Body of pancreas (tissue), 4 donors: Measurements from ENCODE around the gene ULBP1. TPM values are rescaled to one million over a fixed set of nuclear protein-coding genes. Genes with fewer than 3 reads are reported as not detected.

Experiments
- ATAC-seq: fragments of 150-250 bp; one replicate; pipeline ENCODE4 v1.9.1; 2016
- DNase-seq, 4 donors: peaks; one replicate each; pipeline ENCODE4 v3.0.0-alpha.2; 2019
- H3K27ac ChIP-seq, 4 donors: fragments of 200-600 bp; sonication (generic); 1 replicate in 3 of 4; 2 replicates in 1 of 4; pipeline versions ENCODE4 v1.5.1 to v1.6.1; 2016 to 2019; ENCODE audit warnings: mild to moderate bottlenecking in 1 of 4, mixed read lengths in 1 of 4, moderate library complexity in 1 of 4
- H3K27me3 ChIP-seq, 2 donors: fragments of 200-600 bp; sonication (generic); one replicate each; pipeline ENCODE4 v1.6.0; 2016; ENCODE audit warnings: mild to moderate bottlenecking in 1 of 2
- H3K36me3 ChIP-seq, 2 donors: fragments of 200-600 bp; sonication (generic); replicated peaks in 1 of 2; 2 replicates each; pipeline ENCODE4 v1.5.1; 2016; ENCODE audit warnings: low read depth in 2 of 2; ENCODE audit not compliant: insufficient read depth in 1 of 2
- H3K4me1 ChIP-seq: fragments of 200-600 bp; sonication (generic); one replicate; pipeline ENCODE4 v1.6.0; 2016
- H3K4me3 ChIP-seq, 2 donors: fragments of 200-600 bp; sonication (generic); 1 replicate in 1 of 2; 2 replicates in 1 of 2; pipeline ENCODE4 v1.5.1; 2016 to 2019
- H3K9me3 ChIP-seq, 3 donors: fragments of 200-600 bp; sonication (generic); 1 replicate in 2 of 3; 2 replicates in 1 of 3; pipeline ENCODE4 v1.5.1; 2016
- POLR2A ChIP-seq, 3 donors: fragments of 450-650 bp; IDR thresholded peaks; one replicate each; pipeline ENCODE4 v1.6.1; 2016; ENCODE audit warnings: antibody characterized with exemption in 3 of 3, mild to moderate bottlenecking in 2 of 3
- WGBS, 2 donors: methylation state at CpG; one replicate each; pipeline ENCODE4 v1.1.5; 2017; 5-methylcytosine and 5-hydroxymethylcytosine counted together
- intact Hi-C: fragments of 100-400 bp; cut with DNase I; formaldehyde crosslinking; loops from one replicate; pipeline ENCODE4 v1.15.1; 2023
- total RNA-seq, 2 donors: library from RNA; depleted of rRNA; stranded (reverse); fragments of >200 nt; gene quantifications; one replicate each; pipeline ENCODE4 v1.1.0, GENCODE V29; 2016
- TF ChIP-seq, protein P1 (sequence below), 7 experiments: fragments of 450-650 bp in 4 of 7; fragments of 200-600 bp in 3 of 7; sonication (generic) in 3 of 7; IDR thresholded peaks; one replicate each; pipeline ENCODE4 v1.5.1; 2016 to 2019; ENCODE audit warnings: antibody characterized with exemption in 7 of 7

The ULBP1 gene
- total RNA-seq, 2 donors from 2014 or later, result not detected

DNA sequence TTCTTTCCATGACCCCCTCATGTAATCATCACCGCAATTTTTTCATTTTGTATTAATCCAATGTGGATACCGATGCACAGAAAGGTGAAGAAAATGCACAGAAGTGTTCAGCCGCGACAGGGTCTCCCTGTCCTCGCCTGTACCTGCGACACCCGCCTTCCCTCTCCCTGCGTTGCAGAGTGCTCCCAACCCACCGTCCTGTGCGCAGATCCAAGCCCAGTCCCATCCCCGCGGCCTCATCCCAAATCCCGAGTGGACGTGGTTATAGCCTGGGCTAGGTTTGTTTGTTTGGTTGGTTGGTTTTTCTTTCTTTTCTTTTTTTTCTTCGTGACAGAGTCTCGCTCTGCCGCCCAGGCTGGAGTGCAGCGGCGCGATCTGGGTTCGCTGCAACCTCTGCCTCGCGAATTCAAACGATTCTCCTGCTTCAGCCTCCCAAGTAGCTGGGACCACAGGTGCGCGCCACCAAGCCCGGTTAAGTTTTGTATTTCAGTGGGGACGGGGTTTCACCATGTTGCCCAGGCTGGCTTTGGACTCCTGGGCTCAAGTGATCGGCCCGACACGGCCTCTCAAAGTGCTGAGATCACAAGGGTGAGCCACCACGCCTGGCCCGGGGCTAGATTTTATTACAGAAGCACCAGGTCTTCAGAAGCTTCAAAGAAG lies 40.3 kb upstream of the ULBP1 start:
- Histone ChIP-seq H3K4me3 (peak overlapping the region in 1 of 2 donors; percentile 26), H3K27me3 (no peaks in the 10 kb centered on the region), H3K9me3 (no peaks in the 10 kb centered on the region), H3K27ac (no peak overlapping the region), H3K36me3 (no peaks in the 10 kb centered on the region), H3K4me1 (peaks cover 27% of the 10 kb centered on the region)
- intact Hi-C loops, result loop anchor here (5.0 to 10.0 kb wide), 2 partner anchors 86 to 199 kb away; no protein-coding TSS in a partner anchor
- TF ChIP-seq, protein P1, sequence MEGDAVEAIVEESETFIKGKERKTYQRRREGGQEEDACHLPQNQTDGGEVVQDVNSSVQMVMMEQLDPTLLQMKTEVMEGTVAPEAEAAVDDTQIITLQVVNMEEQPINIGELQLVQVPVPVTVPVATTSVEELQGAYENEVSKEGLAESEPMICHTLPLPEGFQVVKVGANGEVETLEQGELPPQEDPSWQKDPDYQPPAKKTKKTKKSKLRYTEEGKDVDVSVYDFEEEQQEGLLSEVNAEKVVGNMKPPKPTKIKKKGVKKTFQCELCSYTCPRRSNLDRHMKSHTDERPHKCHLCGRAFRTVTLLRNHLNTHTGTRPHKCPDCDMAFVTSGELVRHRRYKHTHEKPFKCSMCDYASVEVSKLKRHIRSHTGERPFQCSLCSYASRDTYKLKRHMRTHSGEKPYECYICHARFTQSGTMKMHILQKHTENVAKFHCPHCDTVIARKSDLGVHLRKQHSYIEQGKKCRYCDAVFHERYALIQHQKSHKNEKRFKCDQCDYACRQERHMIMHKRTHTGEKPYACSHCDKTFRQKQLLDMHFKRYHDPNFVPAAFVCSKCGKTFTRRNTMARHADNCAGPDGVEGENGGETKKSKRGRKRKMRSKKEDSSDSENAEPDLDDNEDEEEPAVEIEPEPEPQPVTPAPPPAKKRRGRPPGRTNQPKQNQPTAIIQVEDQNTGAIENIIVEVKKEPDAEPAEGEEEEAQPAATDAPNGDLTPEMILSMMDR (IDR thresholded peaks at IDR 0.05), result no peak
- no peak for TF ChIP-seq POLR2A (IDR thresholded peaks at IDR 0.05)
- no peak for DNase-seq
- peak; percentile 2 for ATAC-seq
- 16 to 20% methylated on average over 33 of the region's 33 CpGs for WGBS, 2 donors

DNA sequence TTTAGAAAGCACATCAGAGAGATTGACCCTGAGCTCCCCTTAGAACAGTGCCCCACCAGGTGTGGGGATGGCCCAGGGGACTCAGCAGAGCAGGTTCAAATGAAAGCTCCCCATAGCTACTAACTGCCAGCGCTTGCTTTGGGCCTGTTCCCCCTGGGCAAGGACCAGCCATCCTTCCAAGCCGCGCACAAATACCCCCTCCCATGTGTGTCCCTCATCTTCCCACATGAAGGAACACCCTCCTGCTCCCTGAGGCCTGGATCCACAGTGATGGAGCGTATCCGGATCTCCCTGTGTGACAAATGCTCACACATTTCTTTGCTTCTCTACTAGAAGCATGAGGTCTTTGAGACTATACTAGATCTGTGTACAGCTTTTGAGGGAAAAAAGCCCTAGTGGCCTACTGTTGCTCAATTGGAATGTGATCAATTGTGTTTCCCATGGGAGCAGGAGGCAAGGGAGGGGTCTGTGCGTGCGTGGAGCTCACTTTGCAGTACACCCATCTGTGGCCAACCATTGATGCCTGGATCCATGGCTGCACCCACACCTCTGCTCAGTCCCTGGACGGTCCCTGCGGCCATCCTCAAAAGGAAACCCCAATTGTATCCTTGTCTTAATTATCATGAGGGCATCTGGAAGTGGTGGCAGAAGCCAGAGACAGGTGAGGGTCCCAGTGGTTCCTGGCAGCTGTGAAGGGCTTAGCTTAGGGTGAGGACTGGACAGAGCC lies 39.4 kb upstream of the ULBP1 start:
- no peak overlapping the region for H3K4me3 ChIP-seq
- no peaks in the 10 kb centered on the region for H3K36me3 ChIP-seq
- intact Hi-C loops, result loop anchor here (5.0 to 10.0 kb wide), 2 partner anchors 87 to 200 kb away; no protein-coding TSS in a partner anchor
- no peaks in the 10 kb centered on the region for H3K27me3 ChIP-seq
- H3K9me3 ChIP-seq, result no peaks in the 10 kb centered on the region
- H3K4me1 ChIP-seq, result peaks cover 27% of the 10 kb centered on the region
- 77 to 82% methylated on average over 9 of the region's 9 CpGs for WGBS, 2 donors
- H3K27ac ChIP-seq, result no peak overlapping the region
- ATAC-seq, result no peak
- no peak for DNase-seq
- no peak for TF ChIP-seq POLR2A (IDR thresholded peaks at IDR 0.05)
- TF ChIP-seq, protein P1 (IDR thresholded peaks at IDR 0.05), result no peak

DNA sequence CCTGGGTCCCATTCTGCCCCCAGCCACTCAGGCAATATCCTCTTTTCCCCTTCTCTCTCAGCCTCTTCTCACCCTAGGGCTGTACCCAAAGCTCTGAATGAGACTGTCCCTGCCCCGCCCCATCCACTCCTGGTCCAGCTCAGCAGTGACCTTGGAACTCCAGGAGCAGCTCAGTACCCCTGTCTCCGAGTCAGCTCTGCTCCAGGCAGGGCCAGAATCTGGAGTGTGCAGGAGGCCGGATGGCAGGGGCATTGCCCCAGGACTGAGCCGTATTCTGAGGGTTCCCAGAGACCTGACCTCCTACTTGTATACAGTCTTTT lies 38.9 kb upstream of the ULBP1 start:
- H3K36me3 ChIP-seq, result no peaks in the 10 kb centered on the region
- DNase-seq (no peak), ATAC-seq (no peak)
- intact Hi-C loops, result loop anchor here (5.0 to 10.0 kb wide), 2 partner anchors 88 to 200 kb away; no protein-coding TSS in a partner anchor
- no peak overlapping the region for H3K4me3 ChIP-seq
- peaks cover 27% of the 10 kb centered on the region for H3K4me1 ChIP-seq
- TF ChIP-seq, protein P1 (IDR thresholded peaks at IDR 0.05), result no peak
- TF ChIP-seq POLR2A (IDR thresholded peaks at IDR 0.05), result no peak
- no peak overlapping the region for H3K27ac ChIP-seq
- H3K27me3 ChIP-seq, result no peaks in the 10 kb centered on the region
- 64 to 70% methylated on average over 4 of the region's 4 CpGs for WGBS, 2 donors
- no peaks in the 10 kb centered on the region for H3K9me3 ChIP-seq

DNA sequence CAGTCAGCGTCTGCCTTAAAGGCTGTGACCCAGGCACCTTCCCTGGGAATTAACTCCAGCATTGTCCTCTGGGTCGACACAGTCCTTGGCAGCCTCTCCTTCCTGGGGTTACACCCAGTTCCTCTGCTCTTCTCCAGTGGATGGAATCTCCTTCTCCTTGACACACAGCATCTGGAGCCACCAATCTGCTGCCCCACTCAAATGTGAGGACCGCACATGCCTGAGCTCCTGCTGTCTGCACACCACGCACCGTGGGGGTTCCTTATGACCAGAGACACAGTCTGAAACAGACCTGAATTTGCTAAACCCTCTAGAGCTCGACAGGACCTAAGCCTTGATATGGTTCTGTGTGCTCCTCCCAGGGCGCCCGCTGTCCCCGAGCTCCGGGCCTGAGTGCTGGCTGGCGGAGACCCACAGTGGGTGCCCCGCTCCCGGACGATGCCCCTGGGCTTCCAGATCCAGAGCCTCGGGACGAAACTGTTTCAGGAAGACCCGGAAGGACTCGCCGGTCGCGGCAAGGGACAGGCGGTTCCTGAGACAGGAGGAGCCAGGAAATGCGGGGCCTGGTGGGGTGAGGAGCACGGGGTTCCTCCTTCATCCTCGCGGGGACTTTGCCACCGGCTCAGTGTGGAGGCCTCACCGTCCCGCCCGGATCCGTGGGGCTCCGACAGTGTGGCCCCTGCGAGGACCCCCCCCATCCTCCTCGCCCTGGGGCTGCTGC lies 38.3 kb upstream of the ULBP1 start:
- Histone ChIP-seq H3K27me3 (no peaks in the 10 kb centered on the region), H3K36me3 (no peaks in the 10 kb centered on the region), H3K9me3 (no peaks in the 10 kb centered on the region), H3K4me1 (peaks cover 27% of the 10 kb centered on the region), H3K27ac (peak overlapping the region in 1 of 4 donors; percentile 12), H3K4me3 (peak overlapping the region; percentile 16 to 24)
- peak; percentile 5 for ATAC-seq
- 12 to 38% methylated on average over 5 to 34 of the region's 34 CpGs for WGBS, 2 donors
- peak in 2 of 4 donors; percentile 29 for DNase-seq
- intact Hi-C loops, result loop anchor here (10.0 kb wide), 1 partner anchor 201 kb away; no protein-coding TSS in a partner anchor
- TF ChIP-seq, protein P1 (IDR thresholded peaks at IDR 0.05), result no peak
- TF ChIP-seq POLR2A (IDR thresholded peaks at IDR 0.05), result no peak
